Right forelimb (tissue), 1 donor: ENCODE results near the gene SALL1.

Source experiments
- DNase-seq: peaks from one replicate; pipeline ENCODE4 v3.0.0-alpha.2; 2018

Gene SALL1

GRCh38 chr16:51139568-51139967 is 11.5 kb downstream of the SALL1 start:
- DNase-seq = no peak

- no peak for DNase-seq
These were observed 12.9 kb downstream of the SALL1 start for GRCh38 chr16:51138178-51138577.

GRCh38 chr16:51137097-51137496 is 14.0 kb downstream of the SALL1 start:
- DNase-seq = no peak

DNA sequence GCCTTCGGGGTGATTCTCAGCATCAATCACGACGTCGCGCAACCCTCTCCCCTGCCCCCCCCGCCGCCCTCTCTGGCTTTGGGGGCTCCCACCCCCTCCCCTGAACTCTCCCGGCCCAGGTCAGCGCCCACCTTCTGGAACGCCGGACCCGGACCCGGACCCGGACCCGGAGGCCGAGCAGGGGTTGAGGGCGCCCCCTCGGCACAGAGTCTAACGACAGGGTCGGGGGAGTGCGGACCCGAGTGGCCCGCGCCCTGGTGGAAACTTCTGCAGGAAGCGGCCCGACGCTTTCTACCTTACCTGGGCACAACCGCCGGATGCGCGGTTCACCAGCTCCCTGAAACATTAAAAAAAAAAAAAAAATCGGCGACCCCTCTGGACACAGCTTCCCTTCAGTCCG is 16.2 kb downstream of the SALL1 start:
- no peak for DNase-seq

DNA sequence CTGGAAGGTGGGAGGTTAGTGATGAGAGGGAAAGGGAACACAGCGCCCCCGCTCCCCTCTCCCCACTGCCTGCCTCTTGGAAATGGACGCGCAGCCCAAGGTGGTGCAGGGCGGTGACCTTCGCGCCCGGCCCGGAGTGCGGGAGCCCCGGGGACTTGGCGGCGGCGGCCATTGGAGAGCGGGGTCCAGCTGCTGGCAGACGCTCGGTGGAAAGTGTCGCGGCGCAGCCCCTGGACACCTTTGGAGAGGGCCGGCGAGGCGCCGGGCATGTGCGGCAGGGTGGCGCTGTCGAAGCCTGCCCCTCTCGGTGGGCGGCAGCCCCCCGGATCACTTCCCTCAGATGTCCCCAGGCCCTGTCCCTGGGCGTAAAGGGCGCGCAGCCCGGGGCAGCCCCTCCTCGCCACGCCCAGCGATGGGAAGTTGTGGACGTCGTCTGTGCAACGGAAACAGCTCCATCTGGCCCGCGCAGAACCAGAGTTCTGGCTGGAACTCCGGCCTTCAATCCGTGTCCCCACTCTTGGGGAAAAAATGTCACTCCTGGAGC is 16.7 kb downstream of the SALL1 start:
- DNase-seq = no peak

GRCh38 chr16:51133688-51134087 is 17.4 kb downstream of the SALL1 start:
- DNase-seq = no peak

DNA sequence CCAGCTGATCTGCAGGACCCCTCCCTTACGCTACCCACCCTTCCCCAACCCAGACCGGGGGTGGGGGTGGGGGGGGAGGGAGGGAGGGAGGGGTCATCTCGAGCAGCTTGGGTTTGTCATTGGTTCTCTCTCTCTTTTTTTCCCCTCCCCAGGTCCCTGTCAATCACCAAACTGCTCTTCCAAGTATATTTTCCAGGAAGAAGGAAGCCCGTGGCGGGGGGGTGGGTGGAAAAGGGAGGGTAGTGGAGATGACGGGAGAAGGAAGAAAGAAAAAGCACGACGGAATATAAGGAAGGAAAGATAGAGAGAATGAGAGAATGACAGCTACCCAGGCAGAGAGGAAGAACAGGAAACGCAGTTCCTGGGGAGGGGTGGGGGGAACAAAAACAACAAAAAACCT is 17.9 kb downstream of the SALL1 start:
- no peak for DNase-seq

GRCh38 chr16:51132490-51133115 is 18.5 kb downstream of the SALL1 start:
- no peak for DNase-seq

DNA sequence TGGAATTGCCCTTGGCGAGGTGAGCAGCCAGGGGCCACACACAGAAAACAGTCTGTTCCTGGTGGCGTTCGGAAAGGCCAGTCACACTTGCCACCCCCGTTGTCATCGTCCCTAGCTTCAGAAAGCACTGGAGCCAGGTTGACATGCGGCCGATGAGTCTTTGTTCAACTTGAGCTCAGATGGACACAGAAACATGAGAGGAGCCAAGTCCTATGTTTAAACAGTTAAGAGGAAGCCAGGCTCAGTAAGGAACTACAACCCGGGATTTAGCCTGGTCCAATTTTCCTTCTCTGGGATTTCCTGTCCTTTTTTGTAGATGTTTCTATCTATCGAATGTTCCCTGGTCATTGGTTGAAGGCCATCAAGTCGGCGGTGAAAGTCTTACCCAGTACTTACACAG is 19.5 kb downstream of the SALL1 start:
- no peak for DNase-seq

GRCh38 chr16:51129105-51129504 is 22.0 kb downstream of the SALL1 start:
- no peak for DNase-seq

DNA sequence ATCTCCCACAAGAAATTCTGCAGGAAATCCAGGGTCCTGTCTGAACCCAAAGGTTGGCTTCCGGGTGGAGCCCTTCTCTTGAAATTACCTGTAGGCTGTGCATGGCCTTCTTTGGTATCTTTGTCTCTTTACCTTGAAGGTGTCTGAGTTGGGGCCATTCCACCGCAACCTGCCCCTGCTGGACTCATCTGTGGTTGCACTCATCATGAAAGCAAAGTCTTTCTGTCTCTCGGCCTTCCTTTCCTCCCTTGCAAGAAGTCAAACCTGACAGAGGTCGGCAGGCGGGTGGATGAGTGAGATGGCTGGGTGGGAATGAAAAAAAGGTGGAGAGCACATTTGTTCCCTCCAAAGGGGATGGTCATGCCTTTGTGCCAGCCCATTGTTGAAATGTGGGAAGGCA is 25.1 kb downstream of the SALL1 start:
- no peak for DNase-seq

DNA sequence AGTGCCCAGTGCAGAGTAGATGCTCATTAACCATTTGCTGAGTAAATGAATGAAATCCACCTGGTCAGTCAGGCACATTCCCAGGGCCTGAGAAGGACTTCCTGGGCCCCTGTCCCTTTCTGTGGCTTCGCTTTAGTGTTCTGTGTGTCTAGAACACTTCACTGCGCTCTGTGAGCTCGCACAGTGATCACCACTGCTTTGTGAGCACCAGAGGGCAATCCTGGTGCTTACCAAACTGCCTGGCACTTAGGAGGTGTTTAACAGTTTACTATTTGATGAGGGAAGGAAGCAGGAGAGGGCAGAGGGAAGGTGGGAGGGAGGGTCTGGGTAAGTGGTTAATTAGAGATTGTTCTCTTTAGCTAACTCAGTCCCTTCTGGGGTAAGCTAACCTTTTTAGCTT is 26.2 kb downstream of the SALL1 start:
- DNase-seq = no peak

DNA sequence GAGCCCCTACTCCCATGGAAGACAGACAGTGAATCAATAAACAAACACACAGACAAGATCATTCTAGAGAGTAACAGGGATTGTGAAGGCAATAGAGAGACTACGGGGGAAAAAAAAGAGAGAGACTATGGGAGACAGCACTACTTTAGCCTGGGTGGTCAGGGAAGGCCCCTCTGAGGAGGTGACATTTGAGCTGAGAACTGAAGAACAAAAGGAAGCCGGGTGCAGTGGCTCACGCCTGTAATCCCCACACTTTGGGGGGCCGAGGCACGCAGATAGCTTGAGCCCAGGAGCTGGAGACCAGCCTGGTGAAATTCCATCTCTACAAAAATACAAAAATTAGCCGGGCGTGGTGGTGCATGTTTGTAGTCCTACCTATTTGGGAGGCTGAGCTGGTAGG is 29.2 kb downstream of the SALL1 start:
- no peak for DNase-seq

DNA sequence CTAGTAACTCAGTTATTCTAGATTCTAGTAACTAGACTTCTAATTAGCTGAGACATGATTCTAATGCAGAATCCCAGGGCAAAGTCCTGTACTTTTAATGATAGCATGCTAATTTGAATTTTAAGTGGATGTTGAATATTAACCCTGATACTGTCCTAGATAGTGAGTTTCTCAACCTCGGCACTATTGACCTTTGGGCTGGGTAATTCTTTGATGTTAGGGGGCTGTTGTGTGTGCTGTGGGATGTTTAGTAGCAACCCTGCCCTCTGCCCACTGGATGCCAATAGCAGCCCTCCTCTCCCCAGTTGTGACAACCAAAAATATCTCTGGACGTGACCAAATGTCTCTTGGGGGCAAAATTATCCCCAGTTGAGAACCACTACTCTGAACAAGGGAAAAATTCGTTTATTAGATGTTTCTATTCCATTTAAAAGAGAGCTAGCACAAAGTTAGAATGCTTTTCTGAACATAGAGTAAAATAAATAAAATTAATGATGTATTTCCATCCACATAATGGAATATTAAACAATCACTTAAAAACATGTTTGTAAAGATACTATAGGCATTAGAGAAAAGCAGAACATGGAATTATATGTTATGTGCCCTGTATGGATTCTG is 30.2 kb downstream of the SALL1 start:
- DNase-seq = no peak

GRCh38 chr16:51119973-51120729 is 30.9 kb downstream of the SALL1 start:
- no peak for DNase-seq

DNA sequence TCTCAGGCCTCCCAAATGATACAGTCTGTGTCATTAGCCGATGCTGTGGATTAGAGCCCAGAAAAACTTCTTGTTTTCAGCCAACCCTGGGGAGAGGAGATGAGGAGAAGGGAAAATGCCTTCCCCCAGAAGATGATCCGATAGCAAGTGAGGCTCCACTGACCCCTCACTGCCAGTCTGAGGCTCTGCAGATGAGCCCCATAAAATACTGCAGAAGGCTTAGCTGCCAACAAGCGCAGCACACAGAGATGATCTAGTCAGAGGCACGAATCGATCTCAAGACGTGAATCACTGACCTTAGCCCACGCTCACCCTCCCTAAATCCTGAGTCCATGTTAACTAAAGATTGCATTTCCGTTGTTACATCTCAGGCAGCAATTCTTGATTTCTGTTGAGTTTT is 31.5 kb downstream of the SALL1 start:
- DNase-seq = no peak

- no peak for DNase-seq
These were observed 34.7 kb downstream of the SALL1 start for GRCh38 chr16:51116353-51116752.

DNA sequence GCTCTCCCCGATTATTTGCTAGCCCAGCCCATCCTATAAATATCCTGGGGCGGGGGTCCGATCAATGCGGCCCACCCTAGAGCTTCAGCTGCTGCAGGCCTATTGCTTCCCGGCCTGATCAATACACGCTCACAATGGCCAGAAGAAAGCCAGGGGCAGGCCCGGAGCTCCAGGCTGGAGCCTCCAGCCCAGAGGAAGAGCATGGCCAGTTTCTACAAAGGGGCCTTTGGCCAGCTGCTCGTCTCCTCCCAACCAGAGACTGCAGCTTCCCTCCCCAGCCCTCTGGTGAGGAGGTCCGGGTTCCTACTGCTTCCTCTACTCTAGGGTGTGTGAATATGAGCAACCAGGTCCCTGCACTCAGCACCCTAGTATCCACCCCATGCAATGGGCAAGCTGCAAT is 36.7 kb downstream of the SALL1 start:
- DNase-seq = no peak

GRCh38 chr16:51113236-51114125 is 37.6 kb downstream of the SALL1 start:
- DNase-seq = no peak

GRCh38 chr16:51112323-51112722 is 38.7 kb downstream of the SALL1 start:
- no peak for DNase-seq

- DNase-seq = no peak
These were observed 39.3 kb downstream of the SALL1 start for GRCh38 chr16:51111759-51112158.

DNA sequence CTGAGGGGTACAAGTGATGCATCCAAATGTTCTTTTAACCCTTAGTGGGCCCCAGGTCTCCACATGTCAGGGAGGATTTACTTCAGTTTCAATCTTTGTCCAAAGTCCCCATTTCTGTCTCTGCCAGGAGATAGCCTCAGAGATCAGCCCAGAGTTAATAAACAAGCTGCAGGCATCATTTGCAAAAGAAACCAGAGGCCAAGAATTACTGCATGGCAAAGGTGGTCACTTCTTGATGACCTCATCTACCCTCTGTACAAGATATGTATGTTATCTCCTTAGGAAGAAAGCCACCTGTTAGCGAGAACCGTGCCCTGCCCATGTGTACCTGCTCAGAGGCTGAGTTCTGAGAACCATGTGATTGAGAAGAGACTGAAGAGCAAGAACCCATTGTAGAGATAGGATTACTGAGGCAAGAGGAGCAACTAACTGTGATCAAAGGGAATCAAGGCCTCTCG is 40.3 kb downstream of the SALL1 start:
- no peak for DNase-seq

- no peak for DNase-seq
These were observed 41.9 kb downstream of the SALL1 start for GRCh38 chr16:51109173-51109572.
